ENCODE data around the gene NCR2.
"Not testable (repeated sequence)": the region's sequence is repeated elsewhere in the genome, so short reads cannot be mapped to it uniquely, and the experiment has no call there.

The NCR2 gene

DNA sequence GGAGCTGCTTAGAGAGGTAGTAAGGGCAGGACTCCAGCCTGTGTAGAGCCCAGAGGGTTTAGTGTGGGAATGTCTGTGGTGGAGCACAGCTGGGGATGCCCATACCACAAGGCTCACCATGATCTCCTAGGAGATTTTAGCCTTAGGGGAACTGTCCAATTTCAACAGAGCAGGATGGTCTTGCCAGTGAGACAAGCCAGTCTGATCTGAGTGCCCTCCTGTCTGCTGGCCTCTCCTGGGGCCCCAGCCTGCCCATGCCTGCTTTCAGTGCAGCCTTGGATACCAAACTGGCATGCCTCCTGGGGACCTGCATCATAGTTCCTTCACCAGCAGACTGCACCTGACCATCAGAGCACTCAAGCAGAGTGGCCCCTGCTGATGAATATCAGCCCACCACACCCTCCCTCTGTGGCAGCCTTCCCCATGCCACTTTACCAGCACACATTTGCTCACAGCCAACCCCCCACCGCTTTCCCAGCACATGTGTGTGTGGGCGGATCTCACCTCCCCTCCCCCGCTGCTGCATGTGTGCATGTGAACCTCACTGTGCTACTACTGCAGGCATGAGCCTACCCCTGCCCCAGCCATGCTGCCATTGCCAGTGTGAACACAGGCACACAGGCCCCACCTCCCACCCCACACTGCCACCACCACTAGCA lies 41.1 kb upstream of the NCR2 start:
- DNase-seq (ENCODE audit: low read depth): no peak
- no peak overlapping the region for H3K4me3 ChIP-seq (ENCODE audit: low read length)
- TF ChIP-seq, protein P1, sequence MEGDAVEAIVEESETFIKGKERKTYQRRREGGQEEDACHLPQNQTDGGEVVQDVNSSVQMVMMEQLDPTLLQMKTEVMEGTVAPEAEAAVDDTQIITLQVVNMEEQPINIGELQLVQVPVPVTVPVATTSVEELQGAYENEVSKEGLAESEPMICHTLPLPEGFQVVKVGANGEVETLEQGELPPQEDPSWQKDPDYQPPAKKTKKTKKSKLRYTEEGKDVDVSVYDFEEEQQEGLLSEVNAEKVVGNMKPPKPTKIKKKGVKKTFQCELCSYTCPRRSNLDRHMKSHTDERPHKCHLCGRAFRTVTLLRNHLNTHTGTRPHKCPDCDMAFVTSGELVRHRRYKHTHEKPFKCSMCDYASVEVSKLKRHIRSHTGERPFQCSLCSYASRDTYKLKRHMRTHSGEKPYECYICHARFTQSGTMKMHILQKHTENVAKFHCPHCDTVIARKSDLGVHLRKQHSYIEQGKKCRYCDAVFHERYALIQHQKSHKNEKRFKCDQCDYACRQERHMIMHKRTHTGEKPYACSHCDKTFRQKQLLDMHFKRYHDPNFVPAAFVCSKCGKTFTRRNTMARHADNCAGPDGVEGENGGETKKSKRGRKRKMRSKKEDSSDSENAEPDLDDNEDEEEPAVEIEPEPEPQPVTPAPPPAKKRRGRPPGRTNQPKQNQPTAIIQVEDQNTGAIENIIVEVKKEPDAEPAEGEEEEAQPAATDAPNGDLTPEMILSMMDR (conservative IDR thresholded peaks at IDR 0.05; ENCODE audit: low read depth, low read length): no peak

DNA sequence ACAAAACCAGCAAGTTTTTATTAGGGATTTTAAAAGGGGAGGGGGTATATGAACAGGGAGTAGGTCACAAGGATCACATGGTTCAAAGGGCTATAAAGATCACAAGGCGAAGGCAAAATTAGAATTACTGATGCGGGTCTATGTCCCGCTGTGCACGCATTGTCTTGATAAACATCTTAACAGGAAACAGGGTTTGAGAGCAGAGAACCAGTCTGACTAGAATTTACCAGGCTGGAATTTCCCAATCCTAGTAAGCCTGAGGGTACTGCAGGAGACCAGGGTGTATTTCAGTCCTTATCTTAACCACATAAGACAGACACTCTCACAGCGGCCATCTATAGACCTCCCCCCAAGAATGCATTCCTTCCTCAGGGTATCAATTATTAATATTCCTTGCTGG lies 38.2 kb upstream of the NCR2 start:
- DNase-seq (ENCODE audit: low read depth); H3K4me3 ChIP-seq (ENCODE audit: low read length): not testable (repeated sequence)

DNA sequence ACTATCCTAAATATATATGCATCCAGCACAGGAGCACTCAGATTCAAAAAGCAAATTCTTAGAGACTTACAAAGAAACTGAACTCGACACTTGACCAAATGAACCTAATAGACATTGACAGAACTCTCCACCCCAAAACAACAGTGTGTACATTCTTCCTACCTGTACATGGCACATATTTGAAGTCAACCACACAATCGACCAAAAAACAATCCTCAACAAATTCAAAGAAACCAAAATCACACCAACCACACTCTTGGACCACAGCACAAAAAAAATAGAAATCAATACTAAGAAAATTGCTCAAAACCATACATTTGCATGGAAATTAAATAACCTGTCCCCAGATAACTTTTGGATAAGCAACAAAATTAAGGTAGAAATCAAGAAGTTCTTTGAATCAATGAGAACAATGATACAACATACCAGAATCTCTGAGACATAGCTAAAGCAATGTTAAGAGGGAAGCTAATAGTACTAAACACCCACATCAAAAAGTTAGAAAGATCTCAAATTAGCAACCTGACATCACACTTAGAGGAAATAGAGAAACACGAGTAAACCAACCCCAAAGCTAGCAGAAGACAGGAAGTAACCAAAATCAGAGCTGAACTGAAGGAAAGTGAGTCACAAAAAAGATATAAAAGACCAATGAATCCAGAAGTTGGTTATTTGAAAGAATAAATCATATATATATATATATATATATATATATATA lies 36.5 kb upstream of the NCR2 start:
- TF ChIP-seq, protein P1 (conservative IDR thresholded peaks at IDR 0.05; ENCODE audit: low read depth, low read length): no peak
- no peak for DNase-seq (ENCODE audit: low read depth)
- no peak overlapping the region for H3K4me3 ChIP-seq (ENCODE audit: low read length)

DNA sequence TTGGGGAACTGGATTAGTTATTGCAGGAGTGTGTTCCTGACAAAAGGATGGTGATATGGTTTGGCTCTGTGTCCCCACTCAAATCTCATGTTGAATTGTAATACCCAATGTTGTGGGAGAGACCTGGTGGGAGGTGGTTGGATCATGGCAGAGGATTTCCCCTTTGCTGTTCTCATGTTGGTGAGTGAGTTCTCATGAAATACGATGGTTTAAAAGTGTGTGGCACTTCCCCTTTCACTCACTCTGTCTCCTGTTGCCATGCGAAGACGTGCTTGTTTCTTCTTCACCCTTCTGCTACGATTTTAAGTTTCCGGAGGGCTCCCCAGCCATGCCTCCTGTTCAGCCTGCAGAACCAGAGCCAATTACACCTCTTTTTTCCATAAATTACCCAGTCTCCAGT lies 32.8 kb upstream of the NCR2 start:
- H3K4me3 ChIP-seq (ENCODE audit: low read length): no peak overlapping the region
- TF ChIP-seq, protein P1 (conservative IDR thresholded peaks at IDR 0.05; ENCODE audit: low read depth, low read length): no peak

DNA sequence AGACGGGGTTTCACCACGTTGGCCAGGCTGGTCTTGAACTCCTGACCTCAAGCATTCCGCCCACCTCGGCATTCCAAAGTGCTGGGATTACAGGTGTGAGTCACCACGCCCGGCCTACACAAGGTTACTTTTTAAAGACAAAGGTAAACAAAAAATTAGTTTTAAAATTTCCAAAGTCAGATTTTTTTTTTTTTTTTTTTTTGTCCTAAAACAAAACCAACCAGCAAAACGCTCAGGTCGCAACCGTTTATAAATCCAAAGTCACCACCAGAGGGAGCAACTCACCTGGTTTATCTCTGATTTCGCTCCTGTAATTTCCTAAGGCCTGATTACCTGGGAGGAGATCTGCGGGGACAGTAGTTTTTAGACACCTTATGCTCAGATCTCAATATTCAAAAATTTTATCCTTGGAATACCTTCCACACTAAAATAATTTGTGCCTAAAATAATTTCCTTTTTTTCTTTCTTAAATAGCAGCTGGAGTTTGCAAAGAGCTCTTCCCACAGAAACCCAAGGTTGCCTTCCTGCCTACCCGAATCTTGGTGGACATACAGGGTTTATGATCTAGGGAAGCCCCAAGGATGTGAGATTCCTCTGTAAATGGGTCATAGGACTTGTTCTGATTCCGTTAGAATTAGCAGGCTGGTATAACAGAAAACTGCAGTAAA lies 29.1 kb upstream of the NCR2 start:
- TF ChIP-seq, protein P1 (conservative IDR thresholded peaks at IDR 0.05; ENCODE audit: low read depth, low read length): peak; percentile 65
- no peak overlapping the region for H3K4me3 ChIP-seq (ENCODE audit: low read length)
- DNase-seq (ENCODE audit: low read depth): peak; percentile 11

More for the DNA sequence above, 32.8 kb upstream of the NCR2 start:
- no peak for DNase-seq (ENCODE audit: low read depth)

DNA sequence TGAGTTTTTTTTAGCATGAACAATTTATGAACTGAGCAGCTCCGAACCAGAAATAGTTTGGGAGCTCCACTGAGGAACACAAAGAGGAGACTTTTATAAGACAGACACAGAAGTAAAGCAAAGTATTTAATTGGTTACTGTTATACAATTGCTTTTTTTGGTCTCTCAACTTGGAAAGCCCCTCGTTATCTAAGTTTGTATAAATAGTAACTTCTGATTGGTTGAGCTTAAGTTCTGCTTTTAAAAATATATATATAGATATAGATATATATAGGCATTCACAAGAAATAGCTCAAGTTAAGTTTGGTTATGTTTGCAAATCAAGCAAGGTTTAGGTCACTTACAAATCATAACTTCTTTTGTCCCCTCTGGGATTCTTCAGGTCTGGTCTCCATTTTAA lies 20.2 kb upstream of the NCR2 start:
- TF ChIP-seq, protein P1 (conservative IDR thresholded peaks at IDR 0.05; ENCODE audit: low read depth, low read length): no peak
- no peak for DNase-seq (ENCODE audit: low read depth)
- H3K4me3 ChIP-seq (ENCODE audit: low read length): no peak overlapping the region

DNA sequence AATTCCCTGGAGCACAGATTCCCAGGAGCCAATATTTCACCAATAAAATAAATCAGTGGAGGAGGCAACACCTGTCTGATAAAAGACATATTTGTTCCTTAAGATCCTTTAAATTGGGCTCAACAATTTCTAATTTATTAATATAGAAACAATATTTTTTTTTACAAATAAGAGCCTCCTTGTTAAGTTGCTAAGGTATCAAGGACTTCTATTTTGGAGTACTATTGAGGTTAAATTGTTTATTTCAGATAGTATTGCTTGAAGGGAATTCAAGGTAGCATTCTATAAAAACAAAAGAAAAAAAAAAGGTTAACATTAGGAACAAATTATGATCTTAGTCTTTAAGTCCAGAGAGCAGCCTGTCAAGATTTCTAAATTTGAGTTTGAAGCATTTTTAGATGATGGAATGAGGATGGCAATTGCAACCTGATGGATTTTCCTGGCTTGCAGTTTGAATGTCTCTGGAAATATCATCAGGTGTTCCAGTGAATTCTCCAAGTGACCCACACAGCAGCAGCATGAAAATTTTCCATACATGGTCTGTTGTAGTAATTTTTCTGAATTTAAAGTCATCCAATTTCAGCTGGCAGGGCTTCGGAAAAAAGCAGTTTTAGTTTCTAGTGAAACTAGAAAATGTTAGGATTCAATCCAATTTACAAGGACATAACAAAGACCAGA lies 19.3 kb upstream of the NCR2 start:
- no peak overlapping the region for H3K4me3 ChIP-seq (ENCODE audit: low read length)
- DNase-seq (ENCODE audit: low read depth): no peak
- TF ChIP-seq, protein P1 (conservative IDR thresholded peaks at IDR 0.05; ENCODE audit: low read depth, low read length): no peak
